Esophagus (tissue), 2 donors: ENCODE measurements around the gene NAV1. TPM values are rescaled to one million over a fixed set of nuclear protein-coding genes. Genes with fewer than 3 reads are reported as not detected.

Experiments
- polyA plus RNA-seq, 2 donors: library from polyadenylated mRNA; stranded (reverse); fragments of 200-250 nt; gene quantifications; one replicate each; pipeline ENCODE4 v1.2.3, GENCODE V29; 2013
- donor health status: healthy with polysubstance abuse.
- donor health status: Bipolar disorder and iron deficiency.

Gene NAV1
- polyA plus RNA-seq, 2 donors, result 3.9 to 4.6 TPM

Other genes with a start within 250 kb of the NAV1 start
- gene TNNT2, start 161.4 kb upstream of the NAV1 start, polyA plus RNA-seq, result 1 to 10 TPM; 7.1 to 7.5 TPM
- 100 to 1,000 TPM; 275 to 286 TPM for gene LAD1, start 139.8 kb upstream of the NAV1 start, polyA plus RNA-seq
- gene TNNI1, start 117.4 kb upstream of the NAV1 start, polyA plus RNA-seq, result under 1 TPM; 0.02 to 0.14 TPM
- 10 to 100 TPM; 40.4 to 76.9 TPM for gene PHLDA3, start 69.9 kb upstream of the NAV1 start, polyA plus RNA-seq
- gene CSRP1, start 32.0 kb upstream of the NAV1 start, polyA plus RNA-seq, result 100 to 1,000 TPM; 174 to 333 TPM